HG02885 (cell line): ENCODE measurements around the gene FRA10AC1.

Experiments
- ATAC-seq: cut with Tn5 transposase; IDR thresholded peaks from one replicate; pipeline ENCODE4 v1.9.1; 2021; ENCODE audit warnings: mild to moderate bottlenecking; ENCODE audit not compliant: unreplicated experiment, poor library complexity

Gene FRA10AC1

DNA sequence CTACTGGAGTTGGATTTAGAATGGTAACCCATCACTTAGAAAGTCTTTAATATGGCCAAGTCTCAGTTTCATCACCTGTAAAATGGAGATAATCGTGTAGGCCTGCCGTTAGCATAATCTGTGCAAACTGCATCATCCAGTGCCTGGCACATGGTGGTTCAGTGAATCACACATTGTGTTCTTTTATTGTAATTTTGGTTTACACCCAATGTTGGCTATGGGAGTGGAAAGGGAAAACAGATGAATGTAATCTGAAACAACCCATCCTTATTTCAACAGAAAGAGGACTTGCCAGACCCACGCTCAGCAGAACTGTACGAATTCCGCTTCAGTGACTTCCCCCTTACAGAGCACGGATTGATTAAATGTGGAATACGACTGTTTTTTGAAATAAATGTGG is 62.6 kb downstream of the FRA10AC1 start:
- no peak for ATAC-seq

- ATAC-seq, result no peak
Observed at GRCh38 chr10:93630625-93631557, 71.5 kb downstream of the FRA10AC1 start.

- ATAC-seq, result no peak
Observed at GRCh38 chr10:93629647-93630305, 72.6 kb downstream of the FRA10AC1 start.

DNA sequence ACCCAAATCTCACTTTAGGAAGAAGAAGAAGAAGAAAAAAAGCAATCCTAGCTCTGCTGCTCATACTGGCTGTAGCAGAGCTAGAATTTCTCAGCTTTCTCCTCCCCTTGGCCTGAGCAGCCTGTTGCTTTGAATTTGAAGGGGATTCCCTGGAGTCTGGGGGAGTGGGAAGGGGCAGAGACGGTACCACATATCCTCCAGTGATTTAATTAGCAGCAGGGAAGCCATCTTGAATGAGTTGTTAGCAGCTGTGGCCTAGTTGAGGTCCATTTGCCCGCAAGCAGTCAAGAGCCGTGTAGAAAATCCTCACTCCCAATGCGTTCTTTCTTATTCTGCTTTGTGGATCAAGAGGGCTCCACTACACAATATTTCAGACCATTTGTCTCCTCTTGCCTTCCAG is 73.5 kb downstream of the FRA10AC1 start:
- no peak for ATAC-seq

- ATAC-seq, result peak; percentile 61
Observed at GRCh38 chr10:93622942-93623341, 79.5 kb downstream of the FRA10AC1 start.

GRCh38 chr10:93620925-93621324 is 81.5 kb downstream of the FRA10AC1 start:
- ATAC-seq, result no peak
